ENCODE measurements around the gene APOB.

DNA sequence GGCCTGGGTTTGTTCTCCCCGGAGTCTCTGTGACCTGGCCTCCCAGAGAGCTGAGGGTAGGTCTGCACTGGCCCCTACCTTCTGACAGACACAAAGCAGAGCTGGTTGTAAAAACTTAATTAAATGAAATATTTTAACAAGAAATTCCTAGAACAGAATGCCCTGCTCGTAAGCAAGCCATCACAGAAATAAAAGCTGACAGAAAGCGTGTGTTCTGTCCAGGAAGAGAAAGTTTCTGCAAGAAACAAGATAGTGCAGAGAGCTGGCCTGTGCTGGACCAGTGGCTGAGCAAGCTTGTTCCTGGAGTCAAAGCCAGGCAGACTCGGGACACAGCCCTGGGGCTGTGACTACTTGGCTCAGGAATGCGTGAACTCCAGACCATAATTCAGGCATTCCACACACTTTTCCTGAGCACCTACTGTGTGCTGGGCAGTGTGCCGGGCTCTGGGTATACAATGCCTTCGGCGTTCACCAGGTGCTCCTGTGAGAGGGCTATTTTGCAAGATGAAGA lies 51.6 kb downstream of the APOB start:
- TF ChIP-seq, protein P1, sequence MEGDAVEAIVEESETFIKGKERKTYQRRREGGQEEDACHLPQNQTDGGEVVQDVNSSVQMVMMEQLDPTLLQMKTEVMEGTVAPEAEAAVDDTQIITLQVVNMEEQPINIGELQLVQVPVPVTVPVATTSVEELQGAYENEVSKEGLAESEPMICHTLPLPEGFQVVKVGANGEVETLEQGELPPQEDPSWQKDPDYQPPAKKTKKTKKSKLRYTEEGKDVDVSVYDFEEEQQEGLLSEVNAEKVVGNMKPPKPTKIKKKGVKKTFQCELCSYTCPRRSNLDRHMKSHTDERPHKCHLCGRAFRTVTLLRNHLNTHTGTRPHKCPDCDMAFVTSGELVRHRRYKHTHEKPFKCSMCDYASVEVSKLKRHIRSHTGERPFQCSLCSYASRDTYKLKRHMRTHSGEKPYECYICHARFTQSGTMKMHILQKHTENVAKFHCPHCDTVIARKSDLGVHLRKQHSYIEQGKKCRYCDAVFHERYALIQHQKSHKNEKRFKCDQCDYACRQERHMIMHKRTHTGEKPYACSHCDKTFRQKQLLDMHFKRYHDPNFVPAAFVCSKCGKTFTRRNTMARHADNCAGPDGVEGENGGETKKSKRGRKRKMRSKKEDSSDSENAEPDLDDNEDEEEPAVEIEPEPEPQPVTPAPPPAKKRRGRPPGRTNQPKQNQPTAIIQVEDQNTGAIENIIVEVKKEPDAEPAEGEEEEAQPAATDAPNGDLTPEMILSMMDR (IDR thresholded peaks at IDR 0.05) = no peak
- no peak for TF ChIP-seq POLR2A (IDR thresholded peaks at IDR 0.05)

Data from Peyer's patch (tissue), 4 donors.